Measurements from ENCODE around the gene PIGN.

PIGN gene

DNA sequence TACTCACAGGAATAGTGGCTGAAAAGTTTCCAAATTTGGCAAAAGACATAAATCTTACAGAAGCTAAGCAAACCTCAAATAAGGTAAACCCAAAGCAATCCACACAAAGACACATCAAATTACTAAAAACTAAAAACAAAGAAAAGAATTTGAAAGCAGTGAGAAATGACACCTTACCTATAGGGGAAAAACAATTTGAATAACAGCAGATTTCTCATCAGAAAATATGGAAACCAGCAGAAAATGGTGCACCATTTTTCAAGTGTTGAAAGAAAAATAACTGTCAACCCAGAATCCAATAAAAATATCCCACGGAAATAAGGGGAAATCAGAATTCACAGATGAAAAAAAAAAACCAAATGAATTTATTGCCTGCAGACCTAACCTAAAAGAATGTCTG is 138.6 kb downstream of the PIGN start:
- TF ChIP-seq, protein P1, sequence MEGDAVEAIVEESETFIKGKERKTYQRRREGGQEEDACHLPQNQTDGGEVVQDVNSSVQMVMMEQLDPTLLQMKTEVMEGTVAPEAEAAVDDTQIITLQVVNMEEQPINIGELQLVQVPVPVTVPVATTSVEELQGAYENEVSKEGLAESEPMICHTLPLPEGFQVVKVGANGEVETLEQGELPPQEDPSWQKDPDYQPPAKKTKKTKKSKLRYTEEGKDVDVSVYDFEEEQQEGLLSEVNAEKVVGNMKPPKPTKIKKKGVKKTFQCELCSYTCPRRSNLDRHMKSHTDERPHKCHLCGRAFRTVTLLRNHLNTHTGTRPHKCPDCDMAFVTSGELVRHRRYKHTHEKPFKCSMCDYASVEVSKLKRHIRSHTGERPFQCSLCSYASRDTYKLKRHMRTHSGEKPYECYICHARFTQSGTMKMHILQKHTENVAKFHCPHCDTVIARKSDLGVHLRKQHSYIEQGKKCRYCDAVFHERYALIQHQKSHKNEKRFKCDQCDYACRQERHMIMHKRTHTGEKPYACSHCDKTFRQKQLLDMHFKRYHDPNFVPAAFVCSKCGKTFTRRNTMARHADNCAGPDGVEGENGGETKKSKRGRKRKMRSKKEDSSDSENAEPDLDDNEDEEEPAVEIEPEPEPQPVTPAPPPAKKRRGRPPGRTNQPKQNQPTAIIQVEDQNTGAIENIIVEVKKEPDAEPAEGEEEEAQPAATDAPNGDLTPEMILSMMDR (IDR thresholded peaks at IDR 0.05; ENCODE audit: poor library complexity, severe bottlenecking): no peak
- DNase-seq (ENCODE audit: low spot score): no peak
- H3K27me3 ChIP-seq (ENCODE audit: insufficient read depth, poor library complexity, severe bottlenecking): no peaks in the 10 kb centered on the region
- ATAC-seq (ENCODE audit: low read depth): no peak
- no peaks in the 10 kb centered on the region for H3K9me3 ChIP-seq (ENCODE audit: severe bottlenecking)
- H3K4me3 ChIP-seq (ENCODE audit: severe bottlenecking): no peak overlapping the region
- H3K36me3 ChIP-seq (ENCODE audit: low read depth): no peaks in the 10 kb centered on the region
- no peak overlapping the region for H3K27ac ChIP-seq (ENCODE audit: poor library complexity, severe bottlenecking)
- no peaks in the 10 kb centered on the region for H3K4me1 ChIP-seq (ENCODE audit: insufficient read depth, poor library complexity, severe bottlenecking)

DNA sequence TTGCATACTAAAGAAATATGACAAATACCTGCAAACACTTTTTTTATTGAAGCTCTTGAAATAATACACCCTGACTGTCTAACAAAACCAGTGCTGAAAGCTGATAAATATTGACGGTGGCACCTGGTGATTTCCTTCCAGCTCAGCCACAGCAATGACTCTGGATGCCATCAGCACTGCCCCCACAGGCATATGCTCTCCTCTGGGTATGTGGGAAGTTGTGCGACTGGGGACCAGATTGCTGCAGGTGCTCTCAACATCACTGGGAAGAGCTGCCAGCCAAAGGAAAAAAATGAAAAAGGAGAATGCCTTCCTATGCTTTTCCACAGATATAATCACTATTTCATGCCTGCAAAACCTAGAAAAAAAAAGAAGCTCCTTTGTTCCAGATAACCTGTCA is 141.5 kb downstream of the PIGN start:
- TF ChIP-seq, protein P1 (IDR thresholded peaks at IDR 0.05; ENCODE audit: poor library complexity, severe bottlenecking): no peak
- H3K27me3 ChIP-seq (ENCODE audit: insufficient read depth, poor library complexity, severe bottlenecking): no peaks in the 10 kb centered on the region
- H3K4me1 ChIP-seq (ENCODE audit: insufficient read depth, poor library complexity, severe bottlenecking): no peaks in the 10 kb centered on the region
- no peaks in the 10 kb centered on the region for H3K36me3 ChIP-seq (ENCODE audit: low read depth)
- H3K27ac ChIP-seq (ENCODE audit: poor library complexity, severe bottlenecking): no peak overlapping the region
- no peak overlapping the region for H3K4me3 ChIP-seq (ENCODE audit: severe bottlenecking)
- no peaks in the 10 kb centered on the region for H3K9me3 ChIP-seq (ENCODE audit: severe bottlenecking)
- DNase-seq (ENCODE audit: low spot score) (no peak), ATAC-seq (ENCODE audit: low read depth) (no peak)

- H3K27me3 ChIP-seq (ENCODE audit: insufficient read depth, poor library complexity, severe bottlenecking): no peaks in the 10 kb centered on the region
- TF ChIP-seq, protein P1 (IDR thresholded peaks at IDR 0.05; ENCODE audit: poor library complexity, severe bottlenecking): no peak
- no peak overlapping the region for H3K27ac ChIP-seq (ENCODE audit: poor library complexity, severe bottlenecking)
- DNase-seq (ENCODE audit: low spot score) (no peak), ATAC-seq (ENCODE audit: low read depth) (no peak)
- H3K4me3 ChIP-seq (ENCODE audit: severe bottlenecking): no peak overlapping the region
- no peaks in the 10 kb centered on the region for H3K4me1 ChIP-seq (ENCODE audit: insufficient read depth, poor library complexity, severe bottlenecking)
- no peaks in the 10 kb centered on the region for H3K36me3 ChIP-seq (ENCODE audit: low read depth)
- no peaks in the 10 kb centered on the region for H3K9me3 ChIP-seq (ENCODE audit: severe bottlenecking)
These were observed 142.3 kb downstream of the PIGN start for GRCh38 chr18:62044490-62045000.

- no peaks in the 10 kb centered on the region for H3K9me3 ChIP-seq (ENCODE audit: severe bottlenecking)
- ATAC-seq (ENCODE audit: low read depth) (no peak), DNase-seq (ENCODE audit: low spot score) (no peak)
- no peaks in the 10 kb centered on the region for H3K27me3 ChIP-seq (ENCODE audit: insufficient read depth, poor library complexity, severe bottlenecking)
- no peak overlapping the region for H3K27ac ChIP-seq (ENCODE audit: poor library complexity, severe bottlenecking)
- TF ChIP-seq, protein P1 (IDR thresholded peaks at IDR 0.05; ENCODE audit: poor library complexity, severe bottlenecking): no peak
- H3K4me1 ChIP-seq (ENCODE audit: insufficient read depth, poor library complexity, severe bottlenecking): no peaks in the 10 kb centered on the region
- H3K4me3 ChIP-seq (ENCODE audit: severe bottlenecking): no peak overlapping the region
- H3K36me3 ChIP-seq (ENCODE audit: low read depth): no peaks in the 10 kb centered on the region
These were observed 148.7 kb downstream of the PIGN start for GRCh38 chr18:62037989-62038778.
